Memory B cell (primary cell): Measurements from ENCODE around the gene PLPPR1.

Source experiments
- ATAC-seq: fragments of 150-1000 bp; cut with Tn5 transposase; 2 replicates; pipeline ENCODE4 v1.10.0; 2021; ENCODE audit warnings: low read depth, mild to moderate bottlenecking, moderate library complexity
- DNase-seq, 2 donors: peaks; one replicate each; pipeline ENCODE4 v3.0.0; 2022; ENCODE audit warnings: low spot score in 2 of 2
- H3K27ac Mint-ChIP-seq: one replicate; pipeline ENCODE4 v1.8.0; 2022; ENCODE audit warnings: mild to moderate bottlenecking, moderate library complexity, mixed read lengths
- H3K27me3 Mint-ChIP-seq: one replicate; pipeline ENCODE4 v1.8.0; 2022; ENCODE audit warnings: mixed read lengths
- H3K36me3 Mint-ChIP-seq: one replicate; pipeline ENCODE4 v1.8.0; 2022; ENCODE audit warnings: mild to moderate bottlenecking, mixed read lengths
- H3K4me1 Mint-ChIP-seq: one replicate; pipeline ENCODE4 v1.8.0; 2022; ENCODE audit warnings: mixed read lengths
- H3K4me3 Mint-ChIP-seq: one replicate; pipeline ENCODE4 v1.8.0; 2022; ENCODE audit warnings: mild to moderate bottlenecking, moderate library complexity, mixed read lengths
- H3K9me3 Mint-ChIP-seq: one replicate; pipeline ENCODE4 v1.8.0; 2022; ENCODE audit warnings: mixed read lengths

PLPPR1 gene

GRCh38 chr9:101353683-101354082 is 325.2 kb downstream of the PLPPR1 start:
- Mint-ChIP-seq H3K9me3 (peaks cover 1% of the 10 kb centered on the region), H3K4me3 (no peak overlapping the region), H3K4me1 (no peaks in the 10 kb centered on the region), H3K27ac (no peak overlapping the region), H3K36me3 (no peaks in the 10 kb centered on the region), H3K27me3 (peaks cover 4% of the 10 kb centered on the region)
- DNase-seq (no peak), ATAC-seq (no peak)

GRCh38 chr9:101354143-101354764 is 325.7 kb downstream of the PLPPR1 start:
- H3K4me3 Mint-ChIP-seq = no peak overlapping the region
- DNase-seq (no peak), ATAC-seq (no peak)
- no peak overlapping the region for H3K27ac Mint-ChIP-seq
- peaks cover under 1% of the 10 kb centered on the region for H3K9me3 Mint-ChIP-seq
- H3K4me1 Mint-ChIP-seq = no peaks in the 10 kb centered on the region
- peaks cover 4% of the 10 kb centered on the region for H3K27me3 Mint-ChIP-seq
- no peaks in the 10 kb centered on the region for H3K36me3 Mint-ChIP-seq

GRCh38 chr9:101354765-101355708 is 326.5 kb downstream of the PLPPR1 start:
- ATAC-seq (no peak), DNase-seq (no peak)
- Mint-ChIP-seq H3K27ac (no peak overlapping the region), H3K4me1 (no peaks in the 10 kb centered on the region), H3K9me3 (no peaks in the 10 kb centered on the region), H3K4me3 (no peak overlapping the region), H3K36me3 (no peaks in the 10 kb centered on the region), H3K27me3 (peaks cover 4% of the 10 kb centered on the region)

GRCh38 chr9:101356619-101357018 is 328.1 kb downstream of the PLPPR1 start:
- H3K4me1 Mint-ChIP-seq = no peaks in the 10 kb centered on the region
- H3K27ac Mint-ChIP-seq = no peak overlapping the region
- no peaks in the 10 kb centered on the region for H3K36me3 Mint-ChIP-seq
- H3K4me3 Mint-ChIP-seq = no peak overlapping the region
- no peak for ATAC-seq
- no peak for DNase-seq
- H3K27me3 Mint-ChIP-seq = peaks cover 4% of the 10 kb centered on the region
- no peaks in the 10 kb centered on the region for H3K9me3 Mint-ChIP-seq

GRCh38 chr9:101359679-101360078 is 331.2 kb downstream of the PLPPR1 start:
- no peaks in the 10 kb centered on the region for H3K4me1 Mint-ChIP-seq
- H3K4me3 Mint-ChIP-seq = no peak overlapping the region
- H3K27ac Mint-ChIP-seq = no peak overlapping the region
- no peak for ATAC-seq
- DNase-seq = no peak
- peaks cover 2% of the 10 kb centered on the region for H3K27me3 Mint-ChIP-seq
- no peaks in the 10 kb centered on the region for H3K36me3 Mint-ChIP-seq
- H3K9me3 Mint-ChIP-seq = no peaks in the 10 kb centered on the region

GRCh38 chr9:101360647-101361046 is 332.1 kb downstream of the PLPPR1 start:
- no peak for ATAC-seq
- Mint-ChIP-seq H3K4me1 (no peaks in the 10 kb centered on the region), H3K9me3 (no peaks in the 10 kb centered on the region), H3K4me3 (no peak overlapping the region), H3K27ac (no peak overlapping the region), H3K36me3 (no peaks in the 10 kb centered on the region), H3K27me3 (peaks cover 2% of the 10 kb centered on the region)
- no peak for DNase-seq

- ATAC-seq = no peak
- Mint-ChIP-seq H3K27me3 (peaks cover 2% of the 10 kb centered on the region), H3K36me3 (no peaks in the 10 kb centered on the region), H3K4me3 (no peak overlapping the region), H3K9me3 (no peaks in the 10 kb centered on the region), H3K27ac (no peak overlapping the region), H3K4me1 (no peaks in the 10 kb centered on the region)
- no peak for DNase-seq
These were observed 333.9 kb downstream of the PLPPR1 start for GRCh38 chr9:101362450-101362849.

- no peak overlapping the region for H3K4me3 Mint-ChIP-seq
- no peak overlapping the region for H3K27ac Mint-ChIP-seq
- ATAC-seq (no peak), DNase-seq (no peak)
- H3K4me1 Mint-ChIP-seq = no peaks in the 10 kb centered on the region
- no peaks in the 10 kb centered on the region for H3K9me3 Mint-ChIP-seq
- peaks cover 2% of the 10 kb centered on the region for H3K27me3 Mint-ChIP-seq
- no peaks in the 10 kb centered on the region for H3K36me3 Mint-ChIP-seq
These were observed 336.7 kb downstream of the PLPPR1 start for GRCh38 chr9:101365181-101365580.

- Mint-ChIP-seq H3K4me3 (no peak overlapping the region), H3K27me3 (peaks cover 3% of the 10 kb centered on the region), H3K27ac (no peak overlapping the region), H3K36me3 (no peaks in the 10 kb centered on the region), H3K9me3 (no peaks in the 10 kb centered on the region), H3K4me1 (no peaks in the 10 kb centered on the region)
- DNase-seq = no peak
- ATAC-seq = no peak
These were observed 337.7 kb downstream of the PLPPR1 start for GRCh38 chr9:101366038-101366756.

GRCh38 chr9:101367323-101367722 is 338.8 kb downstream of the PLPPR1 start:
- Mint-ChIP-seq H3K27me3 (peaks cover 4% of the 10 kb centered on the region), H3K36me3 (no peaks in the 10 kb centered on the region), H3K27ac (no peak overlapping the region), H3K4me1 (no peaks in the 10 kb centered on the region), H3K4me3 (no peak overlapping the region), H3K9me3 (peaks cover 3% of the 10 kb centered on the region)
- ATAC-seq (no peak), DNase-seq (no peak)

- Mint-ChIP-seq H3K27ac (no peak overlapping the region), H3K4me3 (no peak overlapping the region), H3K27me3 (peaks cover 2% of the 10 kb centered on the region), H3K4me1 (no peaks in the 10 kb centered on the region), H3K9me3 (peaks cover 3% of the 10 kb centered on the region), H3K36me3 (no peaks in the 10 kb centered on the region)
- ATAC-seq (no peak), DNase-seq (no peak)
These were observed 340.8 kb downstream of the PLPPR1 start for GRCh38 chr9:101369286-101369685.

GRCh38 chr9:101369884-101370531 is 341.5 kb downstream of the PLPPR1 start:
- H3K4me3 Mint-ChIP-seq = no peak overlapping the region

GRCh38 chr9:101371813-101372212 is 343.3 kb downstream of the PLPPR1 start:
- DNase-seq (no peak), ATAC-seq (no peak)
- H3K27me3 Mint-ChIP-seq = peaks cover 6% of the 10 kb centered on the region
- no peaks in the 10 kb centered on the region for H3K4me1 Mint-ChIP-seq
- H3K36me3 Mint-ChIP-seq = no peaks in the 10 kb centered on the region
- H3K4me3 Mint-ChIP-seq = no peak overlapping the region
- no peak overlapping the region for H3K27ac Mint-ChIP-seq
- H3K9me3 Mint-ChIP-seq = peaks cover 3% of the 10 kb centered on the region

More at GRCh38 chr9:101369884-101370531, 341.5 kb downstream of the PLPPR1 start:
- H3K27me3 Mint-ChIP-seq = peaks cover 2% of the 10 kb centered on the region
- H3K9me3 Mint-ChIP-seq = peaks cover 3% of the 10 kb centered on the region
- H3K4me1 Mint-ChIP-seq = no peaks in the 10 kb centered on the region
- DNase-seq = no peak
- no peak overlapping the region for H3K27ac Mint-ChIP-seq
- no peak for ATAC-seq
- H3K36me3 Mint-ChIP-seq = no peaks in the 10 kb centered on the region
